ENCODE results near the gene LEP. TPM values are rescaled to one million over a fixed set of nuclear protein-coding genes. Genes with fewer than 3 reads are reported as not detected.
A peak's percentile ranks its signal among the peaks of the same experiment; 100 is the strongest.

The LEP gene
- total and polyA plus RNA-seq, 9 of the 15 experiments (the other 6 are each of a cell fraction or from before 2014, with no cell fraction given) = not detected

DNA sequence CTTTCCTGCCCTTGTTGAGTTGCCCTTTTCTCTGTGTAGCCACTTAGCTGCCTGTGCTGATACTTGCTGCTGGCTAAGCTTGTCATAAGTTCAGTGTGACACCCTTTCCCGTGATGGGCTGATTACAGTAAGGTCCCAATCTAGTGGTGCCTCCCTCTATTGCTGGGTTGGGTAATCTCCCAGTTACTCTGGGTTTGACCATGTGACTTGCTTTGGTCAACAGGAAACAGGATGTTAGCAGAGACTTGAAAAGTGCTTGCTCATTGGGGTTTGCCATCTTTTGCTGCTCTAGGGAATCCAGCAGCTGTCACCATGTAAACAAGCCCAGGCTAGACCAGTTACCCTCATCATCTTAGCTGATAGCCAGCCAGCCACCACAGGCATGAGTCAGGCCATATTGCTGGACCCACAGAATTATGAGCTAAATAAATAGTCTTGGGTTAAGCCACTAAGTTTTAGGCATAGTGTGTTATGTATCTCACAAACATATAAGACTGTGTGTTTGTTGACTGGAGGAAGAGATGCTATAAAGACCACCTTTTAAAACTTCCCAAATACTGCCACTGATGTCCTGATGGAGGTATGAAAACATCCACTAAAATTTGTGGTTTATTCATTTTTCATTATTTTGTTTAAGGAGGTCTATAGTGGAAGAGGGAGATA is 4.0 kb upstream of the LEP start (continued):
- TF ChIP-seq, protein P1, sequence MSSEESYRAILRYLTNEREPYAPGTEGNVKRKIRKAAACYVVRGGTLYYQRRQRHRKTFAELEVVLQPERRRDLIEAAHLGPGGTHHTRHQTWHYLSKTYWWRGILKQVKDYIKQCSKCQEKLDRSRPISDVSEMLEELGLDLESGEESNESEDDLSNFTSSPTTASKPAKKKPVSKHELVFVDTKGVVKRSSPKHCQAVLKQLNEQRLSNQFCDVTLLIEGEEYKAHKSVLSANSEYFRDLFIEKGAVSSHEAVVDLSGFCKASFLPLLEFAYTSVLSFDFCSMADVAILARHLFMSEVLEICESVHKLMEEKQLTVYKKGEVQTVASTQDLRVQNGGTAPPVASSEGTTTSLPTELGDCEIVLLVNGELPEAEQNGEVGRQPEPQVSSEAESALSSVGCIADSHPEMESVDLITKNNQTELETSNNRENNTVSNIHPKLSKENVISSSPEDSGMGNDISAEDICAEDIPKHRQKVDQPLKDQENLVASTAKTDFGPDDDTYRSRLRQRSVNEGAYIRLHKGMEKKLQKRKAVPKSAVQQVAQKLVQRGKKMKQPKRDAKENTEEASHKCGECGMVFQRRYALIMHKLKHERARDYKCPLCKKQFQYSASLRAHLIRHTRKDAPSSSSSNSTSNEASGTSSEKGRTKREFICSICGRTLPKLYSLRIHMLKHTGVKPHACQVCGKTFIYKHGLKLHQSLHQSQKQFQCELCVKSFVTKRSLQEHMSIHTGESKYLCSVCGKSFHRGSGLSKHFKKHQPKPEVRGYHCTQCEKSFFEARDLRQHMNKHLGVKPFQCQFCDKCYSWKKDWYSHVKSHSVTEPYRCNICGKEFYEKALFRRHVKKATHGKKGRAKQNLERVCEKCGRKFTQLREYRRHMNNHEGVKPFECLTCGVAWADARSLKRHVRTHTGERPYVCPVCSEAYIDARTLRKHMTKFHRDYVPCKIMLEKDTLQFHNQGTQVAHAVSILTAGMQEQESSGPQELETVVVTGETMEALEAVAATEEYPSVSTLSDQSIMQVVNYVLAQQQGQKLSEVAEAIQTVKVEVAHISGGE (CRISPR knock-in tag; IDR thresholded peaks at IDR 0.05) = peak in 1 of 3 experiments; percentile 72; a peak in 1 of 6 replicates
- TF ChIP-seq ZNF12 (CRISPR knock-in tag; IDR thresholded peaks at IDR 0.05) = peak; percentile 79; the same call in 1 of the 2 replicates
- TF ChIP-seq ZNF316 (IDR thresholded peaks at IDR 0.05) = peak; percentile 86
- TF ChIP-seq, protein P2, sequence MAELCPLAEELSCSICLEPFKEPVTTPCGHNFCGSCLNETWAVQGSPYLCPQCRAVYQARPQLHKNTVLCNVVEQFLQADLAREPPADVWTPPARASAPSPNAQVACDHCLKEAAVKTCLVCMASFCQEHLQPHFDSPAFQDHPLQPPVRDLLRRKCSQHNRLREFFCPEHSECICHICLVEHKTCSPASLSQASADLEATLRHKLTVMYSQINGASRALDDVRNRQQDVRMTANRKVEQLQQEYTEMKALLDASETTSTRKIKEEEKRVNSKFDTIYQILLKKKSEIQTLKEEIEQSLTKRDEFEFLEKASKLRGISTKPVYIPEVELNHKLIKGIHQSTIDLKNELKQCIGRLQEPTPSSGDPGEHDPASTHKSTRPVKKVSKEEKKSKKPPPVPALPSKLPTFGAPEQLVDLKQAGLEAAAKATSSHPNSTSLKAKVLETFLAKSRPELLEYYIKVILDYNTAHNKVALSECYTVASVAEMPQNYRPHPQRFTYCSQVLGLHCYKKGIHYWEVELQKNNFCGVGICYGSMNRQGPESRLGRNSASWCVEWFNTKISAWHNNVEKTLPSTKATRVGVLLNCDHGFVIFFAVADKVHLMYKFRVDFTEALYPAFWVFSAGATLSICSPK (IDR thresholded peaks at IDR 0.05; ENCODE audit: borderline replicate concordance) = no peak
- no peak for TF ChIP-seq NCOA6 (IDR thresholded peaks at IDR 0.05)
- TF ChIP-seq MTA2 (IDR thresholded peaks at IDR 0.05; ENCODE audit: low read depth) = no peak
- TF ChIP-seq, protein P3, sequence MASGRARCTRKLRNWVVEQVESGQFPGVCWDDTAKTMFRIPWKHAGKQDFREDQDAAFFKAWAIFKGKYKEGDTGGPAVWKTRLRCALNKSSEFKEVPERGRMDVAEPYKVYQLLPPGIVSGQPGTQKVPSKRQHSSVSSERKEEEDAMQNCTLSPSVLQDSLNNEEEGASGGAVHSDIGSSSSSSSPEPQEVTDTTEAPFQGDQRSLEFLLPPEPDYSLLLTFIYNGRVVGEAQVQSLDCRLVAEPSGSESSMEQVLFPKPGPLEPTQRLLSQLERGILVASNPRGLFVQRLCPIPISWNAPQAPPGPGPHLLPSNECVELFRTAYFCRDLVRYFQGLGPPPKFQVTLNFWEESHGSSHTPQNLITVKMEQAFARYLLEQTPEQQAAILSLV (tag; IDR thresholded peaks at IDR 0.05) = peak; percentile 84
- TF ChIP-seq, protein P4, sequence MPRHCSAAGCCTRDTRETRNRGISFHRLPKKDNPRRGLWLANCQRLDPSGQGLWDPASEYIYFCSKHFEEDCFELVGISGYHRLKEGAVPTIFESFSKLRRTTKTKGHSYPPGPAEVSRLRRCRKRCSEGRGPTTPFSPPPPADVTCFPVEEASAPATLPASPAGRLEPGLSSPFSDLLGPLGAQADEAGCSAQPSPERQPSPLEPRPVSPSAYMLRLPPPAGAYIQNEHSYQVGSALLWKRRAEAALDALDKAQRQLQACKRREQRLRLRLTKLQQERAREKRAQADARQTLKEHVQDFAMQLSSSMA (CRISPR knock-in tag; IDR thresholded peaks at IDR 0.05) = no peak
- no peak for TF ChIP-seq FIP1L1 (IDR thresholded peaks at IDR 0.05; ENCODE audit: low read depth, low read length, poor library complexity, severe bottlenecking)
- no peak for TF ChIP-seq ZNF696 (CRISPR knock-in tag; conservative IDR thresholded peaks at IDR 0.05)
- TF ChIP-seq, protein P5, sequence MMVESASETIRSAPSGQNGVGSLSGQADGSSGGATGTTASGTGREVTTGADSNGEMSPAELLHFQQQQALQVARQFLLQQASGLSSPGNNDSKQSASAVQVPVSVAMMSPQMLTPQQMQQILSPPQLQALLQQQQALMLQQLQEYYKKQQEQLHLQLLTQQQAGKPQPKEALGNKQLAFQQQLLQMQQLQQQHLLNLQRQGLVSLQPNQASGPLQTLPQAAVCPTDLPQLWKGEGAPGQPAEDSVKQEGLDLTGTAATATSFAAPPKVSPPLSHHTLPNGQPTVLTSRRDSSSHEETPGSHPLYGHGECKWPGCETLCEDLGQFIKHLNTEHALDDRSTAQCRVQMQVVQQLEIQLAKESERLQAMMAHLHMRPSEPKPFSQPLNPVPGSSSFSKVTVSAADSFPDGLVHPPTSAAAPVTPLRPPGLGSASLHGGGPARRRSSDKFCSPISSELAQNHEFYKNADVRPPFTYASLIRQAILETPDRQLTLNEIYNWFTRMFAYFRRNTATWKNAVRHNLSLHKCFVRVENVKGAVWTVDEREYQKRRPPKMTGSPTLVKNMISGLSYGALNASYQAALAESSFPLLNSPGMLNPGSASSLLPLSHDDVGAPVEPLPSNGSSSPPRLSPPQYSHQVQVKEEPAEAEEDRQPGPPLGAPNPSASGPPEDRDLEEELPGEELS (CRISPR knock-in tag; IDR thresholded peaks at IDR 0.05; ENCODE audit: borderline replicate concordance) = no peak
- peak; percentile 76 for TF ChIP-seq ZNF75A (CRISPR knock-in tag; IDR thresholded peaks at IDR 0.05)
- TF ChIP-seq CHCHD3 (CRISPR knock-in tag; IDR thresholded peaks at IDR 0.05) = no peak
- no peak for TF ChIP-seq SIN3B (IDR thresholded peaks at IDR 0.05; ENCODE audit: low read depth)
- TF ChIP-seq COPS2 (conservative IDR thresholded peaks at IDR 0.05) = no peak
- TF ChIP-seq, protein P6, sequence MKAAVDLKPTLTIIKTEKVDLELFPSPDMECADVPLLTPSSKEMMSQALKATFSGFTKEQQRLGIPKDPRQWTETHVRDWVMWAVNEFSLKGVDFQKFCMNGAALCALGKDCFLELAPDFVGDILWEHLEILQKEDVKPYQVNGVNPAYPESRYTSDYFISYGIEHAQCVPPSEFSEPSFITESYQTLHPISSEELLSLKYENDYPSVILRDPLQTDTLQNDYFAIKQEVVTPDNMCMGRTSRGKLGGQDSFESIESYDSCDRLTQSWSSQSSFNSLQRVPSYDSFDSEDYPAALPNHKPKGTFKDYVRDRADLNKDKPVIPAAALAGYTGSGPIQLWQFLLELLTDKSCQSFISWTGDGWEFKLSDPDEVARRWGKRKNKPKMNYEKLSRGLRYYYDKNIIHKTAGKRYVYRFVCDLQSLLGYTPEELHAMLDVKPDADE (conservative IDR thresholded peaks at IDR 0.05; ENCODE audit: control insufficient read depth, low read depth, low read length) = no peak
- TF ChIP-seq CSDE1 (IDR thresholded peaks at IDR 0.05) = no peak
